ENCODE results near the gene CHIA.

GRCh38 chr1:111290630-111291029, at the start of gene CHIA:
- no peak for TF ChIP-seq CTCF (IDR thresholded peaks at IDR 0.05 in 2 of 3, conservative IDR thresholded peaks at IDR 0.05 in 1 of 3; ENCODE audit: insufficient read depth in 2 of 3, low read depth in 1 of 3, low read length in 3 of 3)
- no peak for TF ChIP-seq RFX5 (IDR thresholded peaks at IDR 0.05; ENCODE audit: low read depth, low read length)
- no peak for TF ChIP-seq EP300 (IDR thresholded peaks at IDR 0.05; ENCODE audit: low read length)
- TF ChIP-seq SIN3A (IDR thresholded peaks at IDR 0.05; ENCODE audit: borderline replicate concordance in 2 of 2, control insufficient read depth in 1 of 2, low read depth in 2 of 2, low read length in 2 of 2): no peak
- no peak for TF ChIP-seq KDM5B (IDR thresholded peaks at IDR 0.05; ENCODE audit: insufficient replicate concordance, low read depth, low read length)
- no peak for TF ChIP-seq ARID3B (CRISPR knock-in tag; IDR thresholded peaks at IDR 0.05; ENCODE audit: borderline replicate concordance)
- no peak for TF ChIP-seq E2F4 (CRISPR knock-in tag; IDR thresholded peaks at IDR 0.05; ENCODE audit: low read depth)
- TF ChIP-seq ZNF445 (CRISPR knock-in tag; IDR thresholded peaks at IDR 0.05; ENCODE audit: low read depth): no peak
- TF ChIP-seq NFXL1 (CRISPR knock-in tag; IDR thresholded peaks at IDR 0.05): no peak
- TF ChIP-seq FOXK1 (CRISPR knock-in tag; IDR thresholded peaks at IDR 0.05; ENCODE audit: borderline replicate concordance): no peak
- no peak for TF ChIP-seq BRD4 (IDR thresholded peaks at IDR 0.05)
- TF ChIP-seq LARP7 (IDR thresholded peaks at IDR 0.05): no peak
